ENCODE data around the gene CLK2.
"Not testable (repeated sequence)": the region's sequence is repeated elsewhere in the genome, so short reads cannot be mapped to it uniquely, and the experiment has no call there.

GRCh38 chr1:155235375-155235774 is 37.9 kb downstream of the CLK2 start:
- TF ChIP-seq CTCF, POLR2A, POLR2AphosphoS5, EP300 (IDR thresholded peaks at IDR 0.05): not testable (repeated sequence)
